ENCODE results near the gene SFTA2. TPM values are rescaled to one million over a fixed set of nuclear protein-coding genes. Genes with fewer than 3 reads are reported as not detected.

The SFTA2 gene
- total RNA-seq, 4 donors from 2014 or later = not detected

- DNase-seq = no peak
- in situ Hi-C loops (cut with MboI; ENCODE audit: low pct_ligation_motif_present in 1 of 4, low pct_unique_long_range_greater_than_20kb in 1 of 4, low sequenced_read_pairs in 3 of 4) = loop anchor here in 2 of 4 donors (25.0 kb wide), 1 partner anchor 156 kb away; the partner anchor contains the start of genes FLOT1 (in 2 of the 2) and IER3 (in 2 of the 2)
- TF ChIP-seq POLR2A (IDR thresholded peaks at IDR 0.05) = no peak
- no peak for TF ChIP-seq CTCF (IDR thresholded peaks at IDR 0.05)
- no peak for TF ChIP-seq EP300 (IDR thresholded peaks at IDR 0.05; ENCODE audit: low read depth)
- TF ChIP-seq POLR2AphosphoS5 (IDR thresholded peaks at IDR 0.05) = no peak
- WGBS, 2 donors (ENCODE audit: low coverage in 1 of 2) = 88% methylated on average over 13 of the region's 16 CpGs; no CpG with 5 or more reads in 1 of the 2 donors
- Histone ChIP-seq H3K27me3 (no peaks in the 10 kb centered on the region), H3K36me3 (peaks cover 0 to 41% (median 10%) of the 10 kb centered on the region in 4 donors), H3K9me3 (no peaks in the 10 kb centered on the region), H3K27ac (no peak overlapping the region), H3K4me1 (no peaks in the 10 kb centered on the region), H3K4me3 (no peak overlapping the region)
- intact Hi-C loops (cut with DNase I; ENCODE audit: low total_unique reads) = no loop called here
These were observed 38.9 kb downstream of the SFTA2 start for GRCh38 chr6:30893001-30893591.

- Histone ChIP-seq H3K27ac (no peak overlapping the region), H3K4me3 (no peak overlapping the region), H3K4me1 (peaks cover under 1 to 8% (median under 1%) of the 10 kb centered on the region in 4 donors), H3K36me3 (peaks cover 0 to 32% (median 10%) of the 10 kb centered on the region in 4 donors), H3K9me3 (no peaks in the 10 kb centered on the region), H3K27me3 (no peaks in the 10 kb centered on the region)
- intact Hi-C loops (cut with DNase I; ENCODE audit: low total_unique reads) = no loop called here
- in situ Hi-C loops (cut with MboI; ENCODE audit: low pct_ligation_motif_present in 1 of 4, low pct_unique_long_range_greater_than_20kb in 1 of 4, low sequenced_read_pairs in 3 of 4) = loop anchor here in 2 of 4 donors (25.0 kb wide), 1 partner anchor 155 kb away; the partner anchor contains the start of genes FLOT1 (in 2 of the 2) and IER3 (in 2 of the 2)
- no peak for DNase-seq
- TF ChIP-seq CTCF (IDR thresholded peaks at IDR 0.05) = no peak
- TF ChIP-seq POLR2A (IDR thresholded peaks at IDR 0.05) = no peak
- TF ChIP-seq POLR2AphosphoS5 (IDR thresholded peaks at IDR 0.05) = no peak
- no peak for TF ChIP-seq EP300 (IDR thresholded peaks at IDR 0.05; ENCODE audit: low read depth)
- 89% methylated on average over 21 of the region's 21 CpGs; no CpG with 5 or more reads in 1 of the 2 donors for WGBS, 2 donors (ENCODE audit: low coverage in 1 of 2)
These were observed 40.0 kb downstream of the SFTA2 start for GRCh38 chr6:30891816-30892538.

DNA sequence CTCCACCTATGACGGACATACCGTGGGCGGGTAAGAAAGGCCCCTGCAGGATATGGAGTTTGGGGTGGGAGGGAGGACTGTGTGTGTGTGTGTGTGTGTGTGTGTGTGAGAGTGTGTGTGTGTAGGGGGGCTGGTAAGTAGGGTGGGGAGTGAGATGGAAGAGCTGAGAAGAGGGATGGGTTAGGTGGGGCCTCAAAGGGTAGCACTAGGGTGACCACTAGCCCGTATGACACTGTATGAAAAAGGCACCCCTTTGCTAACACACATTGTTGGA, 40.6 kb downstream of the SFTA2 start:
- WGBS, 2 donors (ENCODE audit: low coverage in 1 of 2) = 80% methylated on average over 2 of the region's 4 CpGs; no CpG with 5 or more reads in 1 of the 2 donors
- Histone ChIP-seq H3K4me3 (no peak overlapping the region), H3K36me3 (peaks cover 0 to 32% (median 10%) of the 10 kb centered on the region in 4 donors), H3K9me3 (no peaks in the 10 kb centered on the region), H3K4me1 (peaks cover 6 to 14% (median 7%) of the 10 kb centered on the region in 4 donors), H3K27ac (no peak overlapping the region), H3K27me3 (no peaks in the 10 kb centered on the region)
- no peak for DNase-seq
- TF ChIP-seq CTCF (IDR thresholded peaks at IDR 0.05) (no peak), POLR2A (IDR thresholded peaks at IDR 0.05) (no peak), EP300 (IDR thresholded peaks at IDR 0.05; ENCODE audit: low read depth) (no peak), POLR2AphosphoS5 (IDR thresholded peaks at IDR 0.05) (no peak)
- in situ Hi-C loops (cut with MboI; ENCODE audit: low pct_ligation_motif_present in 1 of 4, low pct_unique_long_range_greater_than_20kb in 1 of 4, low sequenced_read_pairs in 3 of 4) (loop anchor here in 2 of 4 donors (25.0 kb wide), 1 partner anchor 154 kb away; the partner anchor contains the start of genes FLOT1 (in 2 of the 2) and IER3 (in 2 of the 2)), intact Hi-C loops (cut with DNase I; ENCODE audit: low total_unique reads) (no loop called here)
